ENCODE data around the gene B3GAT1. TPM values are rescaled to one million over a fixed set of nuclear protein-coding genes. Genes with fewer than 3 reads are reported as not detected.

Gene B3GAT1
- total and polyA plus RNA-seq, 2 experiments from 2014 or later: 4.8 to 28.3 TPM

GRCh38 chr11:134341805-134342571 is 70.1 kb downstream of the B3GAT1 start (continued):
- no peak for TF ChIP-seq REST (IDR thresholded peaks at IDR 0.05; ENCODE audit: unreplicated experiment)
- no peak for TF ChIP-seq POLR2AphosphoS5 (IDR thresholded peaks at IDR 0.05; ENCODE audit: low read depth)
- no peak for TF ChIP-seq ZNF114 (CRISPR knock-in tag; IDR thresholded peaks at IDR 0.05)
- TF ChIP-seq ZNF331 (CRISPR knock-in tag; IDR thresholded peaks at IDR 0.05; ENCODE audit: low read depth): no peak
- no peak for TF ChIP-seq NANOG (IDR thresholded peaks at IDR 0.05; ENCODE audit: borderline replicate concordance)

- Histone ChIP-seq H3K79me2 (replicated peaks; ENCODE audit: insufficient read depth) (no peaks in the 10 kb centered on the region), H3K27ac (ENCODE audit: low read depth) (no peak overlapping the region), H3K4me2 (no peak overlapping the region), H3K4me1 (ENCODE audit: insufficient read depth) (no peaks in the 10 kb centered on the region), H4K20me1 (replicated peaks; ENCODE audit: insufficient read depth) (no peaks in the 10 kb centered on the region), H3K27me3 (ENCODE audit: insufficient read depth) (no peaks in the 10 kb centered on the region), H3F3A (replicated peaks; ENCODE audit: low read depth) (no peaks in the 10 kb centered on the region), H2AFZ (no peak overlapping the region), H3K4me3 (no peak overlapping the region), H3K36me3 (ENCODE audit: insufficient read depth) (no peaks in the 10 kb centered on the region), H3K9me2 (ENCODE audit: insufficient read depth) (no peaks in the 10 kb centered on the region)
- Mint-ChIP-seq H3K36me3 (ENCODE audit: low read depth) (no peaks in the 10 kb centered on the region), H3K27ac (no peak overlapping the region), H3K27me3 (ENCODE audit: insufficient read depth, low read depth, poor library complexity) (peaks cover 5% of the 10 kb centered on the region), H3K4me3 (no peak overlapping the region), H3K4me1 (no peaks in the 10 kb centered on the region; the same call in 2 of the 3 replicates), H3K9me3 (no peaks in the 10 kb centered on the region)
- TF ChIP-seq EZH2 (IDR thresholded peaks at IDR 0.05; ENCODE audit: low read depth, unreplicated experiment) (no peak), ZNF114 (CRISPR knock-in tag; IDR thresholded peaks at IDR 0.05) (no peak), REST (IDR thresholded peaks at IDR 0.05; ENCODE audit: unreplicated experiment) (no peak), NANOG (IDR thresholded peaks at IDR 0.05; ENCODE audit: borderline replicate concordance) (no peak), POLR2AphosphoS5 (IDR thresholded peaks at IDR 0.05; ENCODE audit: low read depth) (no peak)
- no peak for DNase-seq (ENCODE audit: low spot score)
- ATAC-seq: no peak
These were observed 71.6 kb downstream of the B3GAT1 start for GRCh38 chr11:134340354-134340964.
